Nucleus accumbens (tissue), 56 donors: ENCODE measurements around the gene INPP5D.
A peak's percentile ranks its signal among the peaks of the same experiment; 100 is the strongest.

ENCODE experiments used
- DNase-seq, 56 donors: peaks; one replicate each; lab custom pipeline; 2025; lab: John Stamatoyannopoulos, UW

The INPP5D gene

DNA sequence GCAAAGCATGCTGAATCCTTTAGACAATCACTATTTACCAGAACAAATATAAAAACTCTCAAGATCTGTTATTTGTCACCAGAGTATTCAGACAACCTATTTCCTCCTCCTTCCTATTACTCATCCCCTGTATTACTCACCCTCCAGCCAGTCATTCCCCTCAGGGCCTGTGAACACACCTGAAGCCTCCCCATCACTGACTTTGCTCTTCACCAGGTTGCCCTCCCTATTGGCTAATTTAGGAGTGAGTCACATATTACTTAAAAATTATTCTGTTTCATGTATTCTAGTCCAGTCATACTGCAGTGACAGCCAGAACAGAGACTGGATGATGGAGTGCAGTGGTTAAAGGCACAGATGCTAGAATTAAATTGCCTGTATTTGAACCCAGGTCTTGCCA, 187.6 kb downstream of the INPP5D start:
- peak in 17 of 56 donors; percentile 7 to 62 (median 37) for DNase-seq

DNA sequence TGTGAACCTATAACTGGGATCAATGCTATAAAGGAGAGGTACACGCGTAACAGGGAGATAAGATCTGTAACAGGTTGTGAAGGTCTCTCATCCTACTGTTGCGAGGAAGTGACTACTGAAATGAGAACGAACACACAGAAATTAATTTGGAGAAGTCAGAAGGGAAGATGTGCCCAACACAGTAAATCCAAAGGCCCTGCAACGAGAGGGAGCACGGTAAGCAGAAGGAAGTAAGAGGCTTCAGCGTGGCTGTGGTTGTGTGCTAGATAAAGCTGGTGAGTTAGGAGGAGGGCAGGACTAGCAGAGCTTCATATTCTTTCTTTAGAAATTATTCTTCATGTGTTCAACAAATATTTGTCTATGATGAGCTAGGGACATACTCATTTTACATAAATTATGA, 188.9 kb downstream of the INPP5D start:
- DNase-seq = peak in 1 of 56 donors; percentile 7

DNA sequence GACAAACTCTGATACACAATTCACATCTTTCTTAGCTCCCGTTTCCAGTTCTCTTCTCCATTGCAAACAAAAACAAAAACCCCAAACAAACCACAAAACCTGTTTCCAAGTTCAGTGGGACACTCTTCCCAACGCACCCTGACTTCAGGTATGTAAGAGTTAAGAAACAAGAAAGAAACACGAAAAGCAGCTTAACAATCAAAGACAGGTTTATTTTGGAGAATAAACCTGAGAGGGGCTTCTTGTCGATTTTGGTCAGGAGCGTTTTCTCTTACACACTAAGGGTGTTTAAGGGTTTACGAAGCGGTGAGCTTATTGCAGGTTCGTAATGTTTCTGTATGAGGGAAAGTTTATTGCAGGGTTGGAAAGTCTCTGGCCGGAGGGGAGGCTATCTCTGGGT, 190.4 kb downstream of the INPP5D start:
- DNase-seq = no peak

DNA sequence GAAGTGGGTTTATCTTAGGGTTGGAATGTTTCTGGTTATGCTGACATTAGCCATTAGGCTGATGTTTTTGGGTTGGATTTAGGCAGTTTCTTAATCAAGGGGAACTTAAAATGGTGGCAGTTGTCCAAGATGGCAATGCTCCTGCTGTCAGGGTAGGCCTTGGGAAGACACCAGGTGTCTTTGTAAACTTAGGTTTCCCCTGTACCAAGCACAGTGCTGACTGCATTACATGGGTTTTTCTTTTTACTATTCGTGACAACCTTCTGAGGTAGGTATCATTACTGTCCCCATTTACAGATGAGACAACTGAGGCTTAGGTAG, 190.8 kb downstream of the INPP5D start:
- no peak for DNase-seq

DNA sequence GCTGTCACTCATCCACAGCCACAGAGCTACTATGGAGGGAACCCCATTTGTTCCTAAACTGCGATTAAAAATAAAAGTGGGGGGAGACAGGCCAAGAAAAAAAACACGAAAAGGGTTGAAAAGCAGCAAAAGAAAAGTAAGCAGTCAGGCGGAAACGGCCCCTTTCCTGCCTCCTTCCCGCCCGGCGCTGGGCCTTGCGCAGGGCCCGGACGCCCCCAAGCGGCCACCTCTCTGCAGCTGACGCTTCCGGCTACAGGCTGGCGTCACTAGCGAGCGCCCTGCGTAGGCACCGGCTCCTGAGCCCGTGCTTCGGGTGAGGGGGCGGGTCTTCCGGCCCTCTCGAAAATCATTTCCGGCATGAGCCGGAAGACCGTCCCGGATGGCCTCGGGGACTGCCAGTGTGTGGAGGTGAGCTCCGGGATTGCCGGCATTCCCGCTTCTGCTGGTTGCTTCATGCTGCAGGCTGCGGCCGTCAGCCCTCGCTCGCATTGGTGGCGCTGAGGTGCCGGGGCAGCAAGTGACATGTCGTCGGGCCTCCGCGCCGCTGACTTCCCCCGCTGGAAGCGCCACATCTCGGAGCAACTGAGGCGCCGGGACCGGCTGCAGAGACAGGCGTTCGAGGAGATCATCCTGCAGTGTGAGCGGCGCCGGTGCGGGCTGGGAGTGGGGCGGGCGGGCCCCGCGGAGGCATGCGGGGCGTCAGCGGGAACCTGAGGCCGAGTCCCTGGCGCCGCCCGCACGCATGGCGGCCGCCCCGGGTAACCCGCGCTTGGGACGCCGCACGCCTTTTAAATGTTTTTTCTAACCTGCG, 191.4 kb downstream of the INPP5D start, which contains the start of gene ATG16L1:
Gene ATG16L1 (plus strand): TSS at position 368 of the 811 bp plus-strand sequence. CDS start 155 bp downstream, at position 523.
- DNase-seq = peak; percentile 37 to 98 (median 93)

DNA sequence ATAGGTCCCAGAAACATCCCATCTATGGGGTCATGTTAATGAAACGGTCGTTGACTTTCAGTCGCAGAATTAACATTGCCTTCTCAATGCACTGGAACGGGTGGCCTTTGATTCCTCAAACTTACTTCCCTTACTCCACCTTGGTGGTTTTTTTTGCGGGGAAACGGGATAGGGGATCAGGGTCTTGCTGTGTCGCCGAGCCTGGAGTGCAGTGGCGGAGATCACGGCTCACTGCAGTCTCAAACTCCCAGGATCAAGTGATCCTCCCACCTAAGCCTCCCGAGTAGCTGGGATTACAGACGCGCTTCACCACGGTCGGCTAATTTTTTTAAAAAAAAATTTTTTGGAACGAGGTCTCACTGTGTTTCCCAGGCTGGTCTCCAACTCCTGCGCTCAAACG, 192.1 kb downstream of the INPP5D start:
- peak in 2 of 56 donors; percentile 10 to 27 for DNase-seq

DNA sequence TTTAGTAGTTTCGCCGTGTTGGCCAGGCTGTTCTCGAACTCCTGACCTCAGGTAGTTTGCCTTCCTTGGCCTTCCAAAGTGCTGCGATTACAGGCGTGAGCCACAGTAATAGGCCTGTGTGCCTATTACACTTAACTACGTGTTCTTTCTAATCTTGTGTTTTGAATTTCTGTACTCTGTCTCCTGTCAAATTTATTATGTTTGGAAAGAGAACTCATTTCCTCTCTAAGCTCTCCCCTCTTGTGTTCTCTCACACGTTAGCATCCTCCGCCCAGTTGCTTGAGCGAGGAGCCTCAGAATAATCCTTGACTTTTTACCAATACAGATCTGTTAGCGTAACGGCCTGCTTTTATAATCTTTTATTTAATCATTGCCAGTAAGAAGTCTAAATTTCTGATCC, 195.0 kb downstream of the INPP5D start:
- no peak for DNase-seq

DNA sequence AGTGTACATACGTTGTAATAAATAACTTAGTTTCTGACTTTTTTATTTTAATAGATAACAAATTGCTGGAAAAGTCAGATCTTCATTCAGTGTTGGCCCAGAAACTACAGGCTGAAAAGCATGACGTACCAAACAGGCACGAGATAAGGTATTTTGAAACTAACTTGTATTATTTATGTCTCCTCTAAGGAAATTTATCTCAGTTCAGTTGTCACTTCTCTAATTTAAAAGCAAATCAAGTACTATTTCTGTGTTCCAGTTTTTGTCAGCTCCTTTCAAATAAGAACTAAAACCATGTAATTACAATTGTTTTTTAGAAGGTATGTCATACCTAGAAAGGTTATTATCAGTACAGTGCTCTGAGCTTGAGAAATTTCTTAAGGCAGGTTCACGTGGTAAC, 195.9 kb downstream of the INPP5D start:
- DNase-seq = no peak
